Measurements from ENCODE around the gene CITED2. TPM values are rescaled to one million over a fixed set of nuclear protein-coding genes. Genes with fewer than 3 reads are reported as not detected.
"Not testable (repeated sequence)": the region's sequence is repeated elsewhere in the genome, so short reads cannot be mapped to it uniquely, and the experiment has no call there.

Gene CITED2
- total RNA-seq (2012; rRNA removed): 85.2 and 86.9 TPM in 2 replicates

- Histone ChIP-seq H3K4me1 (ENCODE audit: control insufficient read depth, insufficient read depth, low read length) (peaks cover 27% of the 10 kb centered on the region), H3K9ac (ENCODE audit: low read depth, low read length) (peak within 1 kb of the TSS; percentile 94), H3K4me3 (ENCODE audit: low read length) (peak within 1 kb of the TSS; percentile 96), H3K4me2 (ENCODE audit: low read length) (peak within 1 kb of the TSS; percentile 93), H3K36me3 (ENCODE audit: insufficient read depth, low read length) (peaks cover 30% of the 10 kb centered on the region), H3K9me3 (replicated peaks; ENCODE audit: low read length) (no peaks in the 10 kb centered on the region), H3K27me3 (ENCODE audit: control insufficient read depth, insufficient read depth, low read length) (no peaks in the 10 kb centered on the region)
These were observed at the start of gene CITED2 for GRCh38 chr6:139374357-139375225. CITED2 (minus strand) TSS chr6:139374648; CDS start chr6:139373944, 704 bp downstream.

GRCh38 chr6:139423037-139423703 is 48.7 kb upstream of the CITED2 start:
- peaks cover 2% of the 10 kb centered on the region for H3K4me1 ChIP-seq (ENCODE audit: control insufficient read depth, insufficient read depth, low read length)
- no peak overlapping the region for H3K4me2 ChIP-seq (ENCODE audit: low read length)
- H3K9ac ChIP-seq (ENCODE audit: low read depth, low read length): no peak overlapping the region
- H3K9me3 ChIP-seq (replicated peaks; ENCODE audit: low read length): no peaks in the 10 kb centered on the region
- H3K36me3 ChIP-seq (ENCODE audit: insufficient read depth, low read length): no peaks in the 10 kb centered on the region
- no peaks in the 10 kb centered on the region for H3K27me3 ChIP-seq (ENCODE audit: control insufficient read depth, insufficient read depth, low read length)
- H3K4me3 ChIP-seq (ENCODE audit: low read length): no peak overlapping the region

GRCh38 chr6:139422105-139423036 is 47.9 kb upstream of the CITED2 start:
- Histone ChIP-seq H3K36me3 (ENCODE audit: insufficient read depth, low read length) (no peaks in the 10 kb centered on the region), H3K9ac (ENCODE audit: low read depth, low read length) (no peak overlapping the region), H3K4me3 (ENCODE audit: low read length) (no peak overlapping the region), H3K27me3 (ENCODE audit: control insufficient read depth, insufficient read depth, low read length) (no peaks in the 10 kb centered on the region), H3K9me3 (replicated peaks; ENCODE audit: low read length) (no peaks in the 10 kb centered on the region), H3K4me1 (ENCODE audit: control insufficient read depth, insufficient read depth, low read length) (peaks cover 2% of the 10 kb centered on the region), H3K4me2 (ENCODE audit: low read length) (no peak overlapping the region)

GRCh38 chr6:139418481-139419132 is 44.2 kb upstream of the CITED2 start:
- no peaks in the 10 kb centered on the region for H3K9me3 ChIP-seq (replicated peaks; ENCODE audit: low read length)
- H3K4me1 ChIP-seq (ENCODE audit: control insufficient read depth, insufficient read depth, low read length): no peaks in the 10 kb centered on the region
- H3K4me2 ChIP-seq (ENCODE audit: low read length): no peak overlapping the region
- H3K27me3 ChIP-seq (ENCODE audit: control insufficient read depth, insufficient read depth, low read length): no peaks in the 10 kb centered on the region
- H3K4me3 ChIP-seq (ENCODE audit: low read length): no peak overlapping the region
- H3K9ac ChIP-seq (ENCODE audit: low read depth, low read length): no peak overlapping the region
- no peaks in the 10 kb centered on the region for H3K36me3 ChIP-seq (ENCODE audit: insufficient read depth, low read length)

GRCh38 chr6:139416146-139416545 is 41.7 kb upstream of the CITED2 start:
- no peak overlapping the region for H3K9ac ChIP-seq (ENCODE audit: low read depth, low read length)
- no peaks in the 10 kb centered on the region for H3K36me3 ChIP-seq (ENCODE audit: insufficient read depth, low read length)
- H3K4me3 ChIP-seq (ENCODE audit: low read length): no peak overlapping the region
- H3K27me3 ChIP-seq (ENCODE audit: control insufficient read depth, insufficient read depth, low read length): no peaks in the 10 kb centered on the region
- no peaks in the 10 kb centered on the region for H3K4me1 ChIP-seq (ENCODE audit: control insufficient read depth, insufficient read depth, low read length)
- H3K9me3 ChIP-seq (replicated peaks; ENCODE audit: low read length): no peaks in the 10 kb centered on the region
- no peak overlapping the region for H3K4me2 ChIP-seq (ENCODE audit: low read length)

- H3K4me2 ChIP-seq (ENCODE audit: low read length): no peak overlapping the region
- H3K4me1 ChIP-seq (ENCODE audit: control insufficient read depth, insufficient read depth, low read length): no peaks in the 10 kb centered on the region
- no peaks in the 10 kb centered on the region for H3K9me3 ChIP-seq (replicated peaks; ENCODE audit: low read length)
- H3K4me3 ChIP-seq (ENCODE audit: low read length): no peak overlapping the region
- H3K36me3 ChIP-seq (ENCODE audit: insufficient read depth, low read length): no peaks in the 10 kb centered on the region
- no peaks in the 10 kb centered on the region for H3K27me3 ChIP-seq (ENCODE audit: control insufficient read depth, insufficient read depth, low read length)
- H3K9ac ChIP-seq (ENCODE audit: low read depth, low read length): no peak overlapping the region
These were observed 40.9 kb upstream of the CITED2 start for GRCh38 chr6:139415365-139415764.

GRCh38 chr6:139412103-139412502 is 37.7 kb upstream of the CITED2 start:
- H3K4me2 ChIP-seq (ENCODE audit: low read length); H3K4me3 ChIP-seq (ENCODE audit: low read length); H3K36me3 ChIP-seq (ENCODE audit: insufficient read depth, low read length); H3K9me3 ChIP-seq (replicated peaks; ENCODE audit: low read length); H3K27me3 ChIP-seq (ENCODE audit: control insufficient read depth, insufficient read depth, low read length); H3K9ac ChIP-seq (ENCODE audit: low read depth, low read length): not testable (repeated sequence)
- H3K4me1 ChIP-seq (ENCODE audit: control insufficient read depth, insufficient read depth, low read length): peaks cover 22% of the 10 kb centered on the region

- peaks cover 30% of the 10 kb centered on the region for H3K4me1 ChIP-seq (ENCODE audit: control insufficient read depth, insufficient read depth, low read length)
- peak overlapping the region; percentile 69 for H3K9ac ChIP-seq (ENCODE audit: low read depth, low read length)
- no peaks in the 10 kb centered on the region for H3K27me3 ChIP-seq (ENCODE audit: control insufficient read depth, insufficient read depth, low read length)
- H3K9me3 ChIP-seq (replicated peaks; ENCODE audit: low read length): no peaks in the 10 kb centered on the region
- no peak overlapping the region for H3K4me3 ChIP-seq (ENCODE audit: low read length)
- H3K36me3 ChIP-seq (ENCODE audit: insufficient read depth, low read length): no peaks in the 10 kb centered on the region
- H3K4me2 ChIP-seq (ENCODE audit: low read length): no peak overlapping the region
These were observed 34.6 kb upstream of the CITED2 start for GRCh38 chr6:139409026-139409425.

- Histone ChIP-seq H3K27me3 (ENCODE audit: control insufficient read depth, insufficient read depth, low read length) (no peaks in the 10 kb centered on the region), H3K9ac (ENCODE audit: low read depth, low read length) (peak overlapping the region; percentile 69), H3K4me2 (ENCODE audit: low read length) (peak overlapping the region; percentile 29), H3K36me3 (ENCODE audit: insufficient read depth, low read length) (no peaks in the 10 kb centered on the region), H3K4me1 (ENCODE audit: control insufficient read depth, insufficient read depth, low read length) (peaks cover 38% of the 10 kb centered on the region), H3K9me3 (replicated peaks; ENCODE audit: low read length) (no peaks in the 10 kb centered on the region), H3K4me3 (ENCODE audit: low read length) (no peak overlapping the region)
These were observed 33.3 kb upstream of the CITED2 start for GRCh38 chr6:139407718-139408222.

GRCh38 chr6:139406577-139407343 is 32.3 kb upstream of the CITED2 start:
- Histone ChIP-seq H3K27me3 (ENCODE audit: control insufficient read depth, insufficient read depth, low read length) (no peaks in the 10 kb centered on the region), H3K9me3 (replicated peaks; ENCODE audit: low read length) (no peaks in the 10 kb centered on the region), H3K9ac (ENCODE audit: low read depth, low read length) (peak overlapping the region; percentile 67)

More at GRCh38 chr6:139406577-139407343, 32.3 kb upstream of the CITED2 start:
- Histone ChIP-seq H3K4me2 (ENCODE audit: low read length) (no peak overlapping the region), H3K4me3 (ENCODE audit: low read length) (no peak overlapping the region), H3K4me1 (ENCODE audit: control insufficient read depth, insufficient read depth, low read length) (peaks cover 40% of the 10 kb centered on the region), H3K36me3 (ENCODE audit: insufficient read depth, low read length) (no peaks in the 10 kb centered on the region)

Data from skeletal muscle satellite cell (primary cell).